Ishikawa (cell line): Measurements from ENCODE around the gene RYR1.

Experiments
- CEBPB ChIP-seq: IDR thresholded peaks from 2 replicates; pipeline ENCODE4 v1.6.1; 2012
- CREB1 ChIP-seq: IDR thresholded peaks from 2 replicates; pipeline ENCODE4 v1.6.1; 2012; ENCODE audit warnings: low read depth
- EGR1 ChIP-seq: IDR thresholded peaks from 2 replicates; pipeline ENCODE4 v1.6.1; 2012
- EP300 ChIP-seq: IDR thresholded peaks from 2 replicates; pipeline ENCODE4 v1.6.1; 2012; ENCODE audit warnings: borderline replicate concordance
- FOXM1 ChIP-seq: IDR thresholded peaks from 2 replicates; pipeline ENCODE4 v1.6.1; 2012; ENCODE audit warnings: low read depth, borderline replicate concordance
- MAX ChIP-seq: IDR thresholded peaks from 2 replicates; pipeline ENCODE4 v1.6.1; 2012
- NFIC ChIP-seq: IDR thresholded peaks from 2 replicates; pipeline ENCODE4 v1.6.1; 2012
- RAD21 ChIP-seq: IDR thresholded peaks from 2 replicates; pipeline ENCODE4 v1.6.1; 2012; ENCODE audit warnings: low read depth
- TAF1 ChIP-seq: IDR thresholded peaks from 2 replicates; pipeline ENCODE4 v1.6.1; 2012; ENCODE audit warnings: low read depth, mild to moderate bottlenecking
- TCF12 ChIP-seq: IDR thresholded peaks from 2 replicates; pipeline ENCODE4 v1.6.1; 2012; ENCODE audit warnings: low read depth
- TEAD4 ChIP-seq: IDR thresholded peaks from 2 replicates; pipeline ENCODE4 v1.6.1; 2012
- USF1 ChIP-seq: IDR thresholded peaks from 2 replicates; pipeline ENCODE4 v1.6.1; 2012
- YY1 ChIP-seq: IDR thresholded peaks from 2 replicates; pipeline ENCODE4 v1.6.1; 2012; ENCODE audit warnings: low read depth
- ZBTB7A ChIP-seq: IDR thresholded peaks from 2 replicates; pipeline ENCODE4 v1.6.1; 2012; ENCODE audit warnings: low read depth
- TF ChIP-seq, protein P1 (sequence below): IDR thresholded peaks from 2 replicates; pipeline ENCODE4 v1.6.1; 2012; ENCODE audit warnings: low read depth, mild to moderate bottlenecking

The RYR1 gene

DNA sequence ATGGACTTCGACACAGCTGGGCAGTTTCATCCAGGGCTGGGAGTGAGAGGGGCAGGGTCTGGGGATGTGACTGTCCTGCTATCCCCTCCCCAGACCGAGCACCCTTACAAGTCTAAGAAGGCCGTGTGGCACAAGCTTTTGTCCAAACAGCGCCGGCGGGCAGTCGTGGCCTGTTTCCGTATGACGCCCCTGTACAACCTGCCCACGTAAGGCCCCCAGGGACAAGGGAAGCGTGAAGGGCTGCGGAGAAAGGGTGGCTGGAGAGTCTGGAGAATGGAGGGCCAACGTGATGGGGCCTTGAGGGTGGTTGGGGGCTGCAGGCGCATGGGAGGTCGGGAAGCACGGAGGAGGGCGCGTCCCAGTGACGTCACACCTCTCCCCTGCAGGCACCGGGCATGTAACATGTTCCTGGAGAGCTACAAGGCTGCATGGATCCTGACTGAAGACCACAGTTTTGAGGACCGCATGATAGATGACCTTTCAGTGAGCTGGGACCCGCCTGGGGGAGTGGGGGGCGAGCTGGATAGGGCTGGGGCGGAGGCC is 94.8 kb downstream of the RYR1 start:
- TF ChIP-seq EP300 = no peak
- no peak for TF ChIP-seq TEAD4
- TF ChIP-seq FOXM1 = no peak
- TF ChIP-seq YY1 = no peak
- TF ChIP-seq TCF12 = no peak
- TF ChIP-seq, protein P1, sequence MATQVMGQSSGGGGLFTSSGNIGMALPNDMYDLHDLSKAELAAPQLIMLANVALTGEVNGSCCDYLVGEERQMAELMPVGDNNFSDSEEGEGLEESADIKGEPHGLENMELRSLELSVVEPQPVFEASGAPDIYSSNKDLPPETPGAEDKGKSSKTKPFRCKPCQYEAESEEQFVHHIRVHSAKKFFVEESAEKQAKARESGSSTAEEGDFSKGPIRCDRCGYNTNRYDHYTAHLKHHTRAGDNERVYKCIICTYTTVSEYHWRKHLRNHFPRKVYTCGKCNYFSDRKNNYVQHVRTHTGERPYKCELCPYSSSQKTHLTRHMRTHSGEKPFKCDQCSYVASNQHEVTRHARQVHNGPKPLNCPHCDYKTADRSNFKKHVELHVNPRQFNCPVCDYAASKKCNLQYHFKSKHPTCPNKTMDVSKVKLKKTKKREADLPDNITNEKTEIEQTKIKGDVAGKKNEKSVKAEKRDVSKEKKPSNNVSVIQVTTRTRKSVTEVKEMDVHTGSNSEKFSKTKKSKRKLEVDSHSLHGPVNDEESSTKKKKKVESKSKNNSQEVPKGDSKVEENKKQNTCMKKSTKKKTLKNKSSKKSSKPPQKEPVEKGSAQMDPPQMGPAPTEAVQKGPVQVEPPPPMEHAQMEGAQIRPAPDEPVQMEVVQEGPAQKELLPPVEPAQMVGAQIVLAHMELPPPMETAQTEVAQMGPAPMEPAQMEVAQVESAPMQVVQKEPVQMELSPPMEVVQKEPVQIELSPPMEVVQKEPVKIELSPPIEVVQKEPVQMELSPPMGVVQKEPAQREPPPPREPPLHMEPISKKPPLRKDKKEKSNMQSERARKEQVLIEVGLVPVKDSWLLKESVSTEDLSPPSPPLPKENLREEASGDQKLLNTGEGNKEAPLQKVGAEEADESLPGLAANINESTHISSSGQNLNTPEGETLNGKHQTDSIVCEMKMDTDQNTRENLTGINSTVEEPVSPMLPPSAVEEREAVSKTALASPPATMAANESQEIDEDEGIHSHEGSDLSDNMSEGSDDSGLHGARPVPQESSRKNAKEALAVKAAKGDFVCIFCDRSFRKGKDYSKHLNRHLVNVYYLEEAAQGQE = no peak
- no peak for TF ChIP-seq ZBTB7A
- TF ChIP-seq NFIC = no peak
- TF ChIP-seq CEBPB = no peak
- no peak for TF ChIP-seq MAX
- TF ChIP-seq TAF1 = no peak
- TF ChIP-seq USF1 = no peak
- TF ChIP-seq EGR1 = no peak
- no peak for TF ChIP-seq RAD21

DNA sequence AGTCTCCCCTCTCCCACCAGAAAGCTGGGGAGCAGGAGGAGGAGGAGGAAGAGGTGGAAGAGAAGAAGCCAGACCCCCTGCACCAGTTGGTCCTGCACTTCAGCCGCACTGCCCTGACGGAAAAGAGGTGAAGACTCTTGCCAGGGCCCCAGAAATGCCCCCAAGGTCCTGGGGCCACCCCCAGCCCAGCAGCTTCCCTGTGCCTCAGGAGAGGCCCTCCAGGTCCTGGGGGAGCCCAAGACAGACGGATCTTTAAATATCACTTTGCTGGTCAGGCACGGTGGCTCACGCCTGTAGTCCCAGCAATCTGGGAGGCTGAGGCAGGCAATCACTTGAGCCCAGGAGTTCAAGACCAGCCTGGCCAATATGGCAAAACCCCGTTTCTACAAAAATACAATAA is 95.4 kb downstream of the RYR1 start:
- no peak for TF ChIP-seq TCF12
- TF ChIP-seq ZBTB7A = no peak
- no peak for TF ChIP-seq EP300
- no peak for TF ChIP-seq TAF1
- TF ChIP-seq USF1 = no peak
- no peak for TF ChIP-seq TEAD4
- TF ChIP-seq RAD21 = no peak
- TF ChIP-seq CEBPB = no peak
- TF ChIP-seq, protein P1 = no peak
- TF ChIP-seq FOXM1 = no peak
- TF ChIP-seq EGR1 = no peak
- no peak for TF ChIP-seq MAX
- no peak for TF ChIP-seq YY1
- TF ChIP-seq NFIC = no peak

- TF ChIP-seq TEAD4 = no peak
- TF ChIP-seq CREB1 = no peak
- TF ChIP-seq, protein P1 = no peak
- TF ChIP-seq EGR1 = no peak
- no peak for TF ChIP-seq ZBTB7A
- no peak for TF ChIP-seq MAX
- no peak for TF ChIP-seq YY1
- no peak for TF ChIP-seq TCF12
- no peak for TF ChIP-seq FOXM1
Observed at GRCh38 chr19:38531515-38531914, 98.0 kb downstream of the RYR1 start.

DNA sequence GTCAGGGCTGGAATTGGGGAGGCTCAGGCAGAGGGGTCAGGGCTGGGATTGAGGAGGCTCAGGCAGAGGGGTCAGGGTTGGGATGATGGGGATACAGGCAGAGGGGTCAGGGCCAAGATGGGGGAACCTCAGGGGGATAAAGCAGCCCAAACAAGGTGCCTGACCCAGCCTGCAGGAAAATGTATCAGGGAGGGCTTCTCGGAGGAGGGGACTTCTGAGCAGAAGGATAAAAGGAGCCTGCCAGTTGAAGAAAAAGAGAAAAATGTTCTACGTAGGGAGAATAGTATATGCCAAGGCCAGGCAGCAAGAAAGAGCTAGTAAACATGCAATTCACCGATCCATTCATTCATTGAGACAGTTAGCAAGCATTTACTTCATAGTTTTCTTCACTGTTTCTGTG is 99.4 kb downstream of the RYR1 start:
- TF ChIP-seq MAX = no peak
- TF ChIP-seq TCF12 = no peak
- no peak for TF ChIP-seq TEAD4
- TF ChIP-seq TAF1 = no peak
- TF ChIP-seq EP300 = no peak
- no peak for TF ChIP-seq CEBPB
- no peak for TF ChIP-seq NFIC
- TF ChIP-seq ZBTB7A = no peak
- TF ChIP-seq FOXM1 = no peak
- TF ChIP-seq, protein P1 = no peak
- TF ChIP-seq RAD21 = no peak
- TF ChIP-seq CREB1 = no peak
- no peak for TF ChIP-seq YY1
- no peak for TF ChIP-seq EGR1
- TF ChIP-seq USF1 = no peak
